Mammary epithelial cell (primary cell): ENCODE measurements around the gene SMCO1.

Experiments used
- EZH2 ChIP-seq: IDR thresholded peaks from 2 replicates; pipeline ENCODE4 v1.6.1; 2012; ENCODE audit warnings: low read length, inconsistent platforms, borderline replicate concordance
- TF ChIP-seq, protein P1 (sequence below), 2 donors: IDR thresholded peaks in 1 of 2; conservative IDR thresholded peaks in 1 of 2; 2 replicates each; pipeline ENCODE4 v1.5.1; 2011 to 2012; ENCODE audit warnings: inconsistent platforms in 2 of 2, low read length in 2 of 2, mild to moderate bottlenecking in 2 of 2, control low read depth in 1 of 2, low read depth in 1 of 2; ENCODE audit not compliant: insufficient read depth in 1 of 2; ENCODE audit errors: extremely low read depth in 1 of 2

DNA sequence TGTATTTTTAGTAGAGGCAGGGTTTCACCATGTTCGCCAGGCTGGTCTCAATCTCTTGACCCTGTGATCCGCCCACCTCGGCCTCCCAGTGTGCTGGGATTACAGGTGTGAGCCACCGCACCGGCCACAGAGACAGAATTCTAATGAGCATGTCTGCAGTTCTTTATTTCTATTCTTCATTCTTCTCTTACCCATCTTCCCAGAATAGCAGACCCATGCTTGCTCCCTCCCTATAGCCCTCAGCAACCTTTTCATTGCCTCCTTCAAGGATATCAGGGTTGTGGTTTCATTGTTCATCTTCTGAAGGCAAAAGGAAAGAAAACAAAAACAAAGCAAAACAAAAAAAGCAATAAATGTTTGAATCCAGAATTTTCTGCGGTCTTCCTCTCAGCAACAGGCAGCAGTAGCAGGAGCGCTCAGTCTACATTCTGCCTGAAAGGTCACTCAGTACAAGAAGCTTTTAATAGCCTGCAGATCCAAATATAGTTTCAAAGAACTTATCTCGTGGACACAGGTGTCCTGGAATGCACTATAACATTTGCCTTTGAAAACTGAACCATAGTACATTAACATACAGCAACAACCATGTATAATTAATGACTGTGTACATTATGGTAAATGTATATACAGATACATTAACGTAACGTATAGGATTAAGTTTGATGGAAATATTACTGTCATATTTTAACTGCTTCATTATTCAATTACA is at the start of gene SMCO1:
- TF ChIP-seq, protein P1, sequence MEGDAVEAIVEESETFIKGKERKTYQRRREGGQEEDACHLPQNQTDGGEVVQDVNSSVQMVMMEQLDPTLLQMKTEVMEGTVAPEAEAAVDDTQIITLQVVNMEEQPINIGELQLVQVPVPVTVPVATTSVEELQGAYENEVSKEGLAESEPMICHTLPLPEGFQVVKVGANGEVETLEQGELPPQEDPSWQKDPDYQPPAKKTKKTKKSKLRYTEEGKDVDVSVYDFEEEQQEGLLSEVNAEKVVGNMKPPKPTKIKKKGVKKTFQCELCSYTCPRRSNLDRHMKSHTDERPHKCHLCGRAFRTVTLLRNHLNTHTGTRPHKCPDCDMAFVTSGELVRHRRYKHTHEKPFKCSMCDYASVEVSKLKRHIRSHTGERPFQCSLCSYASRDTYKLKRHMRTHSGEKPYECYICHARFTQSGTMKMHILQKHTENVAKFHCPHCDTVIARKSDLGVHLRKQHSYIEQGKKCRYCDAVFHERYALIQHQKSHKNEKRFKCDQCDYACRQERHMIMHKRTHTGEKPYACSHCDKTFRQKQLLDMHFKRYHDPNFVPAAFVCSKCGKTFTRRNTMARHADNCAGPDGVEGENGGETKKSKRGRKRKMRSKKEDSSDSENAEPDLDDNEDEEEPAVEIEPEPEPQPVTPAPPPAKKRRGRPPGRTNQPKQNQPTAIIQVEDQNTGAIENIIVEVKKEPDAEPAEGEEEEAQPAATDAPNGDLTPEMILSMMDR (conservative IDR thresholded peaks at IDR 0.05 in 1 of 2, IDR thresholded peaks at IDR 0.05 in 1 of 2; ENCODE audit: extremely low read depth in 1 of 2, insufficient read depth in 1 of 2, low read depth in 1 of 2, low read length in 2 of 2) = no peak
- TF ChIP-seq EZH2 = no peak
